Upper lobe of right lung (tissue), 1 donor: ENCODE measurements around the gene PHKB. TPM values are rescaled to one million over a fixed set of nuclear protein-coding genes. Genes with fewer than 3 reads are reported as not detected.

Experiments used
- ATAC-seq: fragments of 200-7000 bp; cut with Tn5 transposase; one replicate; pipeline ENCODE4 v1.9.1; 2020; ENCODE audit warnings: mild to moderate bottlenecking, moderate library complexity
- DNase-seq: peaks from one replicate; pipeline ENCODE4 v3.0.0-alpha.2; 2020
- H3K27ac ChIP-seq: fragments of 200-600 bp; one replicate; pipeline ENCODE4 v1.8.0; 2022
- H3K27me3 ChIP-seq: fragments of 200-600 bp; one replicate; pipeline ENCODE4 v1.8.0; 2022; ENCODE audit warnings: mild to moderate bottlenecking
- H3K36me3 ChIP-seq: fragments of 200-600 bp; one replicate; pipeline ENCODE4 v1.8.0; 2022
- H3K4me1 ChIP-seq: fragments of 200-600 bp; one replicate; pipeline ENCODE4 v1.8.0; 2022
- H3K4me3 ChIP-seq: fragments of 200-600 bp; one replicate; pipeline ENCODE4 v1.8.0; 2022; ENCODE audit warnings: mild to moderate bottlenecking
- H3K9me3 ChIP-seq: fragments of 200-600 bp; one replicate; pipeline ENCODE4 v1.8.0; 2022
- intact Hi-C: fragments of 100-400 bp; cut with DNase I; formaldehyde crosslinking; loops from one replicate; pipeline ENCODE4 v1.11.0; 2022
- total RNA-seq: library from RNA; stranded (reverse); fragmentation: NEBNext Ultra II Directional; extraction: Animal tissue kit (Norgen Biotek cat#: 25700); gene quantifications from one replicate; pipeline ENCODE4 v1.2.1, GENCODE V29; 2021
- TF ChIP-seq, protein P1 (sequence below): fragments of 200-600 bp; IDR thresholded peaks from one replicate; pipeline ENCODE4 v1.8.0; 2022; ENCODE audit warnings: antibody characterized with exemption
- donor health status: DM: no; HTN: yes; CAD: no; lungs with severe emphysema.

The PHKB gene
- total RNA-seq, 1 donor from 2014 or later: 91.8 TPM

DNA sequence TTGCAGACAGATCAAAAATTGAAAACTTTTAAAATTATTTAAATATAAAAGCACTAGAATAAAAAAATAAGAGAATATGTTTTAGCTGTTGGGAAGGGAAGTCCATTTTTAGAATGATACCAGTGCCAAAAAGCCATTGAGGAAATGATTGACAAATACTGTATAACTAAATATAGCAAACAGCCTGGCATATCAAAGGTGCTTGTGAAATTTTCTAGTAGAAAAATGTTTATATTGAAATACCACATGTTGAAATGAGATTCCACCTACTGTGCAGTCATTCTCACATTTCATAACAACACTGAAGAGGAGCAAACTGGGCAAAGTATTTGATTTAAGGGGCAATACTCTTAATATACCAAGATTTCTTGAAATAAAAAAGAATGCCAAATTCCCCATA is 183.5 kb downstream of the PHKB start:
- intact Hi-C loops: no loop called here
- no peak overlapping the region for H3K4me3 ChIP-seq
- TF ChIP-seq, protein P1, sequence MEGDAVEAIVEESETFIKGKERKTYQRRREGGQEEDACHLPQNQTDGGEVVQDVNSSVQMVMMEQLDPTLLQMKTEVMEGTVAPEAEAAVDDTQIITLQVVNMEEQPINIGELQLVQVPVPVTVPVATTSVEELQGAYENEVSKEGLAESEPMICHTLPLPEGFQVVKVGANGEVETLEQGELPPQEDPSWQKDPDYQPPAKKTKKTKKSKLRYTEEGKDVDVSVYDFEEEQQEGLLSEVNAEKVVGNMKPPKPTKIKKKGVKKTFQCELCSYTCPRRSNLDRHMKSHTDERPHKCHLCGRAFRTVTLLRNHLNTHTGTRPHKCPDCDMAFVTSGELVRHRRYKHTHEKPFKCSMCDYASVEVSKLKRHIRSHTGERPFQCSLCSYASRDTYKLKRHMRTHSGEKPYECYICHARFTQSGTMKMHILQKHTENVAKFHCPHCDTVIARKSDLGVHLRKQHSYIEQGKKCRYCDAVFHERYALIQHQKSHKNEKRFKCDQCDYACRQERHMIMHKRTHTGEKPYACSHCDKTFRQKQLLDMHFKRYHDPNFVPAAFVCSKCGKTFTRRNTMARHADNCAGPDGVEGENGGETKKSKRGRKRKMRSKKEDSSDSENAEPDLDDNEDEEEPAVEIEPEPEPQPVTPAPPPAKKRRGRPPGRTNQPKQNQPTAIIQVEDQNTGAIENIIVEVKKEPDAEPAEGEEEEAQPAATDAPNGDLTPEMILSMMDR: no peak
- peaks cover 27% of the 10 kb centered on the region for H3K36me3 ChIP-seq
- H3K27ac ChIP-seq: no peak overlapping the region
- no peaks in the 10 kb centered on the region for H3K9me3 ChIP-seq
- ATAC-seq: no peak
- H3K27me3 ChIP-seq: no peaks in the 10 kb centered on the region
- peaks cover 10% of the 10 kb centered on the region for H3K4me1 ChIP-seq
- no peak for DNase-seq

DNA sequence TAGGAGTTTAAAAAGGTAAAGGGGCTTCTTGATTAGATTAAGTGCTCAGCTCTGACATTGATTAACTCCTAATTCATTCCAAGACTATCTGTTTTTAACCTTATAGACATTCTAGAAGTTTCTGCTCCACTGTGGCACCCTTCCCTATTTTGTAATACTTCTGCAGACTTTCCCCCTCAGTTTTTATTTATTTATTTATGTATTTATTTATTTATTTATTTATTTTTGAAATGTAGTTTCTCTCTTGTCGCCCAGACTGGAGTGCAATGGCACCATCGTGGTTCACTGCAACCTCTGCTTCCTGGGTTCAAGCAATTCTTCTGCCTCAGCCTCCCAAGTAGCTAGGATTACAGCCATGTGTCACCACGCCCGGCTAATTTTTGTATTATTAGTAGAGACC is 185.8 kb downstream of the PHKB start:
- DNase-seq (no peak), ATAC-seq (no peak)
- no peak overlapping the region for H3K4me3 ChIP-seq
- H3K27me3 ChIP-seq: no peaks in the 10 kb centered on the region
- no peak overlapping the region for H3K27ac ChIP-seq
- peaks cover 48% of the 10 kb centered on the region for H3K36me3 ChIP-seq
- peaks cover 10% of the 10 kb centered on the region for H3K4me1 ChIP-seq
- intact Hi-C loops: no loop called here
- TF ChIP-seq, protein P1: no peak
- H3K9me3 ChIP-seq: no peaks in the 10 kb centered on the region

DNA sequence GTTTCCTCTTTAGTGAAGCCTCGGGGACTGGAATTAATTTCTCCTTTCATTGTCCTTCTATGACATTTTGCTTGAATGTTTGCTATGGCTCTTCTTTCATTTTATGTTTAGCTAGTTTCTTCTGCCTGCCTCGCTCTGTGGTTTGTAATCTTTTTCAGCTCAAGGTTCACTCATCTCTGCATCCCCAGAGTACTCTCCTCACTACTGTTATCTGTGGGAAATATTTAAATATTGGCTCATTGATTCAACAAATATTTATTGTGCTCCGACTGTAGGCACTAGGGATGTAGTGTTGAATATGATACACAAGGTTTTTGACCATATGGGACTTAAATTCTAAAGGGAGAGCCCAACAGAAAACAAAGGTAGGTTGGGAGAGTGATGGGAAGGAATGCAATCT is 195.9 kb downstream of the PHKB start:
- intact Hi-C loops: no loop called here
- no peak overlapping the region for H3K4me3 ChIP-seq
- no peaks in the 10 kb centered on the region for H3K27me3 ChIP-seq
- ATAC-seq: no peak
- TF ChIP-seq, protein P1: no peak
- no peak for DNase-seq
- H3K27ac ChIP-seq: no peak overlapping the region
- H3K4me1 ChIP-seq: no peaks in the 10 kb centered on the region
- peaks cover 38% of the 10 kb centered on the region for H3K36me3 ChIP-seq
- no peaks in the 10 kb centered on the region for H3K9me3 ChIP-seq

DNA sequence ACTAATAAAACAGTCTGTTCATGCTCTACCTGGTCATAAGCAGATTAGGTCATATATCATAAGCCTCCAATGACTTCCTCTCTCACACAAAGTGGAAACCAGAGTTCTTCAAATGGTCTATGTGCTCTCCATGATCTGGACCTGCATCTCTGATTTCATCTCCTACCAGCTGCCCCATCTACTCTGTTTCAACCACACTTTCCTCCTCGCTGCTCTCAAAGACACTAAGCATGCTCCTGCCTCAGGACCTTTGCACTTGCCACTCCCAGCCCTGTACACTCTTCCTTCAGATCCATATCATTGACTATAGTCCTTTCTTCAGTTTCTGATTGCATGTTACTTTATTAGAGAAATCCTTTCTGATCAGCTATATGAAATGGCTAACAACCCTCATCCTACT is 196.8 kb downstream of the PHKB start:
- Histone ChIP-seq H3K9me3 (no peaks in the 10 kb centered on the region), H3K27ac (no peak overlapping the region), H3K4me1 (no peaks in the 10 kb centered on the region), H3K27me3 (no peaks in the 10 kb centered on the region), H3K36me3 (peaks cover 32% of the 10 kb centered on the region), H3K4me3 (no peak overlapping the region)
- ATAC-seq: no peak
- intact Hi-C loops: no loop called here
- no peak for DNase-seq
- TF ChIP-seq, protein P1: no peak

DNA sequence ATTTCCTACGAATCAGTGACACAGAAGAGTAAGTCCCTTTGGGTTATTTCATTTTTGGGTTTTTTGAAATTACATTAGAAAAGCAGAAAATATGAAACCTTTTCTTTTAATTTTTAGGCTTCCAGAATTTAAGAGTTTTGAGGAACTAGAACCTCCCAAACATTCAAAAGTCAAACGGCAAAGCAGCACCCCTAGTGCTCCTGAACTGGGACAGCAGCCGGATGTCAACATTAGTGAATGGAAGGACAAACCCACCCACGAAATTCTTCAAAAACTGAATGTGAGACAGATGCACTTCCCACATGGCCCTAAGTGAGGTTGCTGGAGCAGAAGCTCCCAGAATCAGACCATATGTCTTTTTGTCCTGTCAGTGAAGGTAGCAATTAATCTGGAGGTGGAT is 199.4 kb downstream of the PHKB start:
- Histone ChIP-seq H3K4me1 (no peaks in the 10 kb centered on the region), H3K9me3 (no peaks in the 10 kb centered on the region), H3K27ac (no peak overlapping the region), H3K36me3 (peaks cover 32% of the 10 kb centered on the region), H3K27me3 (no peaks in the 10 kb centered on the region), H3K4me3 (no peak overlapping the region)
- DNase-seq: no peak
- TF ChIP-seq, protein P1: no peak
- intact Hi-C loops: no loop called here
- ATAC-seq: no peak

DNA sequence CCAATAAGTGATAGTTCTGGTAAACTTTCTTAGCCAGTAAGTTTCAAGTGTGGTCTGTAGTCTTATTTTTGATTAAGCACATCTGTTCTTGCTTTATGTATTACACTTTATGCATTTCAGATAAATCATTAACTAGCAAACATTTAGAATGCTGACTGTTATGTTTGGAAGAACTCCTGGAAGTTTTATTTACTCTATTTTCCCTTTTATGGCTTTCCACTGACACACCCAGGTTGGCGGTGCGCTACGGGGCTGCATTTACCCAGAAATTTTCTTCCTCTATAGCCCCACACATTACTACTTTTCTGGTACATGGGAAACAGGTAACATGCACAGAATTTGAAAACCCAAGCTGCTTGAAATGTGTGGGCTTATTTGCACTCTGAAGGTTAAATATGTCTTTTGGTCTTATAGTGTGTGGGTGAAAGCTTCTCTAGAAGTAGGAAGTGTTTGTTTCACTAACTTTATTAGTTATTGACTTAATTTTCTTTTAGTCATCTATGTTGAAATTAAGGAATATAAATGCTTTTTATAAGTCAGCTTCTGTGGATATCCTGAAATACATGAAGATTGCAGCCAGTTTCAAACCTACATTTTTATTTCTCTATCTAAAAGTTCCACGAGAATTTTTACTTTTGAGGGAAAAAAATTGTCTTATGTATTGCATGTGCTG is 203.7 kb downstream of the PHKB start:
- Histone ChIP-seq H3K36me3 (peaks cover 47% of the 10 kb centered on the region), H3K4me3 (no peak overlapping the region), H3K27ac (no peak overlapping the region), H3K9me3 (no peaks in the 10 kb centered on the region), H3K27me3 (no peaks in the 10 kb centered on the region), H3K4me1 (no peaks in the 10 kb centered on the region)
- ATAC-seq: no peak
- intact Hi-C loops: no loop called here
- no peak for DNase-seq
- TF ChIP-seq, protein P1: no peak
